Activated CD4-positive, CD25-positive, alpha-beta regulatory T cell treated with anti-CD3 and anti-CD28 coated beads, Interleukin-2, amount 50 U/mL, for 72 hours (primary cell): ENCODE measurements around the gene CNOT8.
"Not testable (repeated sequence)": the region's sequence is repeated elsewhere in the genome, so short reads cannot be mapped to it uniquely, and the experiment has no call there.

Experiments
- DNase-seq: peaks from one replicate; pipeline ENCODE4 v3.0.0; 2021

Gene CNOT8

DNA sequence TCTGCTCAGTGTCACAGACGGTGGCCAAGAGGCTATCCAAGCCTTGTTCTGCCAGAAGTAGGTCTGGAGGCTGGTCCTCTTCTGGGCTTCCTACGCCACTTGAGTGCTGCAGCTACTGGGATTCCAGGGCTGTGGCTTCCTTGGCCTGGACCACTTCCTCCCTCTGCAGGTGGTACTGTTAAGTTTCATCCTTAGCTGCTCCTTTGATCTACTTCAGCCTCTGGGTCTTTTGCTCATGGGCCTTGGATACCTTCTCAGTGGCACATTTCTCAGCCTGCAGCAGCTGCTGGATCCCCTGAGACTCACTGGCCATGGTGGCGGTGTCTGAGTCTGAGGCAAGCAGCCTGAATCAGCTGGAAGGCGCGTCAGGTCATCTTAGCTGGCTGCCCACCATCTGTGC is 10.3 kb downstream of the CNOT8 start:
- DNase-seq = no peak

DNA sequence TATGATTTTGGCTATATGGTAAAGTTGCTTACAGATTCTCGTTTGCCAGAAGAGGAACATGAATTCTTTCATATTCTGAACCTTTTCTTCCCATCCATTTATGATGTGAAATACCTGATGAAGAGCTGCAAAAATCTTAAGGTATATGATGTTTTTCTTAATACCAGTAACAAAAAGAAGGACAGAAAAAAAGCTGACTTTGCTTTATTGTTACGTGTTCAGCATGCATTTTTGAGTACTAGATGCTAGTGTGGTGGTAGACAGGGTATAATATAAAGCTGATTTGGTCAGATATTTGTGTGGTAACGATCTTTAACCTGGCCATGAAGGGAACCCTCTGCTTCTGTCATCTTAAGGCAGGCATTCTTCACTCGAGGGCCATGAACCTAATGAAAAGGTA is 13.3 kb downstream of the CNOT8 start:
- DNase-seq = no peak

DNA sequence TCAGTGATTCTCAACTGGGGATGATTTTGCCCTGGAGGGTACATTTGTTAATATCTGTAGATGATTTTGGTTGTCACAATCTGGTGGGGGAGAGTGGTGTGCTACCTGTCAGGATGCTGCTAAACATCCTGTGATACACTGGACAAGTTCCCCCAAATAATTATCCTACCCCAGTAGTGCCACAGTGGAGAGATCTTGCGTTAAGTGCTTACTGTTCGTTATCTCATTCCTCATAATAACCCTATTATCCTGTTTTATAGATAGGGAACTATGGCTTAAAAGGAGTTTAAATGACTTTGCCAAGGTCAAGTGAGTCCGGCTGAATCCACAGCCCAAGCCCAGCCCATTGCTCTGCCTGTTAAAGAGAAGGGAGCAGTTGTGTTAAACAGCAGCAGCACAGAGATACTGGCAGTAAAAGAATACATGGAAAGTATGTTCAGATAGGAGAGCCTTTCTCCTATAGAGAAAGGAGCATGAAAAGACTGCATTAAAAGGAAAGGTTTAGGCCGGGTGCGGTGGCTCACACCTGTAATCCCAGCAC is 15.4 kb downstream of the CNOT8 start:
- no peak for DNase-seq

DNA sequence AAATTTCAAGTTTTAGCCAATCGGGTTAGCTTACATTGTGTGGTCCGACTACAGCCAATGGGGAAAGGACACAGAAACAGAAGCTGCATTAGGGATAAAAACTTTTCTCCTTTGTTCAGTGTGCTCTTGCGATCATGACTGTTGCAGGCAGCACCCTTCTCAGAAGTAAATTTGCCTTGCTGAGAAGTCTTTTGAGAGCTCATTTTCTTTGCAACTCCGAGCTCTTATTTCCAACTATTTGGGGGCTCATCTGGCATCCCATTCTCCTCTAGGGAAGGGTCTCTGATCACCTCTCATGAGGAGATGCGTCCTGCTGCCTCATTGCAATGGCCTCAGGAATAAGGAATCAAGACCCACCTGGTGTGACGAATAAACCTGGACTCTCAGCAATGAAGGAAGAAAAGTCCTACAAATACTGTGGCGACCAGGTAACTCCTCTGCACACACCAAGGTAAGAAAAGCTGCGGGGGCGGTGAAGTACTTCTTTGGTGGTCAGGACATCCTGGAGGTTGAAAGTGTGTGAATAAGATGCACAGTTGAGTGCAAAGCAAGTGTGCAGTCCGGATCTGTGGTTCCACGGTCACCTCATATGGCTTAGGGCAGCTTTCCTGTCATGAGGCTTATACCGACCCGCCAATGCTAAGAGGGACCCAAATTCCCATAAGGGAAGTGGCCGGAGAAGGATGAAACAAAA is 20.4 kb downstream of the CNOT8 start:
- no peak for DNase-seq

DNA sequence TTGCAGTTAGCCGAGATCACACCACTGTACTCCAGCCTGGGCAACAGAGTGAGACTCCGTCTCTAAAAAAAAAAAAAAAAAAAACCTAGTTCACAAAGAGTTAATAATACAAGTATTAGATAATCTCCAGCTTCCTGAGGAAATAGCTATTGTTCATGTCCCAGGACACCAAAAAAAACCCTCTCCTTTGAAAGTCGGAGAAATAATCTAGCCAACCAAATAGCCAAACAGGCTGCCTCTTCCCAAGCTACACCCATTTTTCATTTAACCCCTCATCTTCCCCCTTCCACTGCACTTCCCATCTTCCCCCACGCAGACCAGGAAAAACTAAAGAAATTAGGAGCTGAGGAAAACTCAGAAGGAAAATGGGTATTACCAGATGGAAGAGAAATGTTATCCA is 23.6 kb downstream of the CNOT8 start:
- no peak for DNase-seq

DNA sequence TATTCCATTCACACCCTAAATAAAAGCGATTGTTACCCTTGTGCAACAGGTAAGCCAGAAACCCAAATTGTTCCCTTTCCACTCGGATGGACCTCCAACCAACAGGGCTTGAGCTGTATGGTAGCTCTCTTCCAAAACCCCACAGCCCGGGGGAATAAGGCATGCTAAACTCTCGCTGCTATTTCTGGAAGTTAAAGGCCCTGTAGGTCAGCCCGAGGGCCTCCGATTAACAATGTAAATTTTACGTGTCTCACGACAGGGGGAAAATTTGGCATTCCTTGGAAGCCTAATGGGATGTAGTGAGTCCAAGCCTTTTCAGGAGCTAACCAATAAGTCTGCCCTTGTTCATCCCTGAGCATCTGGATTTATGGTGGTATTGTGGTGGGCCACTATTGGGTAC is 26.0 kb downstream of the CNOT8 start:
- DNase-seq = no peak

DNA sequence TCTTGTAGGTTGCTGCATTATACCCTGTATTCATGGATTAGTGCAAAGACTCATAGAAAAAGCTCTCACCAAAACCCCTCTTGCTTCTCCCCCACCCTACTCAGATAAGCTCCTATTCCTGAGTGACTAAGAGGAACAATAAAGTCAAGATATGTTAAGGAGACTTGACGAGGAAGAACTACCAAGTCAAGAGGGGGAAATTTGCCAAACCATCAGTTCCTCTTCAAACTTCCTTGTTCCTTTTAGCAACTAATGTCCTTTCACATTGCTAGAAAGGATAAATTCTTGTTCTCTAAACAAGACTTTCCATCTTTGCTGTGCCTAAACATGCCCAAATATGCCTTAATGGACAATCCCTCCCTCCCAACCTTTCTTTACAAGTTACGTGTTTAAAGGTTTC is 27.0 kb downstream of the CNOT8 start:
- DNase-seq = no peak

DNA sequence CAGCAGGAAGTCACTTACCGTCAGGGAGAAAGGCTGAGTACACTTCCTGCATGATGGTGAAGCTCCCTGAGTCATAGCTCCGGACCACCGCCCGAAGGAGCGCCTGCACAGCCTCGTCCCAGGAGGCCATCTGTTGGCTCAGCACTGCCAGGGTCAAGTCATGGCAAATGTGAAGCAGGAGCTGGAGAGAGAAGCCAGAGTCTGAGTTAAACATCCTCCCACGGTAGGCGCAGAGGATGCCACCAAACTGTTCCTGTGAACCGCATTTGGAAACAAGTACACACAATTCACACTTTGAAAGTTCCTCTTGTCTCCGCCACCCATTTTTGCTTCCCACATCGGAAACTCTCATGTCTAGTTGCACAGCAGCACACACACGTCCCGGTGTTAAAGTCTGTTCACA is 33.9 kb downstream of the CNOT8 start:
- DNase-seq = no peak

DNA sequence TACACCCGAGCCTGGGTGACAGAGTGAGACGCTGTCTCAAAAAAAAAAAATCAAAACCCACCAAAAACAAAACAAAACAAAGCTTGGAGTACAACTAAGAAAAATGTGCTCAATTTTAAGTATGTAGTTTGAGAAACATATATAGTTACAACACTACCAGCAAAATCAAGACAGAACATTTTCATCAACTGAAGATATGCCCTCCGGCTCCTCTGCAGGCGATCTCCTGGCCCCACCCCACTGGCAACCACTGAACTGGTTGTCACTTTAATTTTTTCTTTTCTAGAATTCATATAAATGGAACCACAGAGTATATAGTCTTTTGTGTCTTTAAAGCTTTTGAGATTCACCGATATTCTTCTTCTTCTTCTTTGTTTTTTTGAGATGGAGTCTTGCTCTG is 35.0 kb downstream of the CNOT8 start:
- DNase-seq = no peak

DNA sequence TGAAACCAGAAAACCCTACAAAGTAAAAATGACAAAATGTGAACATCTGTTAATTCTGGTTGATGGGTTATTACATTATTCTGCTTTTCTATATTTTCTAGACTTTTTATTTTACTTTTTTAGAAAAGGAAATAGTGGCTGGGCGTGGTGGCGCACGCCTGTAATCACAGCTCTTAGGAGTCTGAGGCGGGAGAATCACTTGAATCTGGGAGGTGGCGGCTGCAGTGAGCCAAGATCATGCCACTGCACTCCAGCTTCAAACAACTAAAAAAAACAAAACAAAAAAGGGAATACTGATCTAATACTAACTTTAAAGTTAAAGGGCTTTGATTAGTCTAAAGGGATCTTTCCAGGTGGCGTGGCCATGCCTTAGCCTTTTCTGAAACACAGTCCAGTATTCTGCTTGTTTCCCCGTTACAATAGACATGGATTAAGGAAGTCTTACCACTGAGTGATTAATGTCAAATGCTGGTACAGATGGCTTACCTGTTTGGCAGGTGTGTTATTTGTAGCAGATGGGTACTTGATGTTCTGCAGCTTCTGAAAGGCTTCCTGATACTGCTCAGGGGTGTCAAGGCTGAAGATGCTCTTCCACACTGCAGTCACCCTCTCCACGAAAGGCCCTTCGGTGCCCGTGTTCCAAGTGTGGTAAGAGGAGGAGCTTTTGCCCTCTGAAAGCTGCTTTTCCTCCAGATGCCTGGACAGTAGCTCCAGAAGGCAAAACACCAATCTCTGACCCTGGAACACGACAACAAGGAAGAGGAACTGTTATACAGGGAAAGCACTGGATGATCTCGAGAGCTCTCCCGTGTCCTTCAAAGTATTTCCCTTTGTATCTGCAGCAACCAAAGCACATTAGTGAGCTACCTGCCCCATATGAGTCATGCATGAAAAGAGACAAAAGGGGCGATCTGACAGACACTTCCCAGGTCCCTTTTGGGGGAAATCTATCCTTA is 37.5 kb downstream of the CNOT8 start:
- DNase-seq = no peak

DNA sequence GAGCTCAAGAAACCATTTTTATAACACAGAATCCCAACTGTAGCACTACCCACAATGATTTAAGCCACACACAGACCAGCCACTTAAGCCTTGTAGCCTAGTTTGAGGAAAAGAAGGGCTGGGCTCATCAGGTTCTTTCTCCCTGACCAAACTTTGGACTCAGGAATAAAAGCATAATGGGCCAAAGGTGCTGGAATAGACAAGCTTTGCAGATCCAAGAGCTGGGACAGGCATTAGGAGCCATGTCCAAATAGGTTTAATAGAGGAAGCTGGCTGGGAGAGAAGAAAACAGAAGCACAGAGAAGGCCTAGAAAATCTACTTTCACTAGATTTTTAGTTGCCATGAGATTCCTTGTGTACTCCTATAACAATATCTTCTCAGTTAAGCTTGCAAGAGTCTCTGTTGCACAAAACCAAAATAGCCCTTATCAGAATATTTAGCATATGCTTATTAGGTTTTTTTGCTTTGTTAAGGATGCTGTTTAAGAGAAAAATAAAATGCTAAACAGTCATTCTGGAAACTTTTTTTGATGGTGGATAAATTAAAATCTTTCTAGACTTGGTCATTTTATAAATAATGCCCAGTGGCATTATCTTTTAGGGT is 38.2 kb downstream of the CNOT8 start:
- DNase-seq = no peak

DNA sequence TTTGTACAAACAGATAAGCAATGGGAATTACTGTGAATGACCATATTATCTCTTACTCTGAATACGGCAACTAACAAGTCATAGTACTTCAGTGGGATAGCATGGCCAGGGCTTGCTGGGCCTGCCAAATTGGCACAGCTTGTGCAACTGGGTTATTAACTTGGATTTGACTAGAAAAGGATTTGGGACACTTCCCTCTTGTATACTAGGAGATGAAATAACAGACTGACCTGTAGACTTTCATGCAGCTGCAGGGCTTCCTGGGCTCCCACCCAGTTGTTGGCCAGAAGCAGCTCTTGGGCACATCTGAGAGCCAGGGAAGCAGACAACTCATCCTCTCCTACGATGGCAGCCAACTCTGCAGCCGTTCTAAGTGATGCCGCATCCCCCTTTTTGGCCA is 39.8 kb downstream of the CNOT8 start:
- no peak for DNase-seq

DNA sequence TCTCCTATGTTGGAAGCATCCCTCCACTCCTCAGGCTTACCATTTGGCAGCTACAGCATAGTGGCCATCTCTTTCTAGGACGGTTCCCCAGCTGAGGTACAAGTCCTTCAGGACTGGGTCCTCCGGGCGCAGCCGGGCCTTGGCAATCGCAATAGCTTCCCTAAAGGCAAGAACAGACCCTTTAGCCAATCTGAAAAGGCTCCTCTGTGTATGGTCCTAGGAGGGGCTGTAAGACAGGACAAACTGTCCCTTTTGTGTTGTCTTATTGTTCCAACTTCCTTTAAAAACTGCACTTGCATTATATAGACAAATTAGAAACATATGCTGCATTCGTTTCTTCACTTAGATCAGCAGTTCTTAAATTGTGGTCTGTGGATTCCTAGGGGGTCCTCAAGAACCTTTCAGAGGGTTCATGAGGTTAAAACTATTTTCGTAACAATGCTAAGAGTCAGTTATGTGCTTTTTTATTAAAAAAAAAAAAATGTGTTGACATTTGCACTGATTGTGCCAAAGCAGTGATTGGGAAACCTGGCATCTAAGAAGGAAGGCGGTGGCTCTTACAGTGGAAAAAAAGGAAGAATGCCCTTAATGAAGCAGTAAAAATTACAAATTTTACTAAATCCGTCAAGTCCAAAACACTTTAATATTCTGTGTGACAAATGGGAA is 40.9 kb downstream of the CNOT8 start:
- no peak for DNase-seq

DNA sequence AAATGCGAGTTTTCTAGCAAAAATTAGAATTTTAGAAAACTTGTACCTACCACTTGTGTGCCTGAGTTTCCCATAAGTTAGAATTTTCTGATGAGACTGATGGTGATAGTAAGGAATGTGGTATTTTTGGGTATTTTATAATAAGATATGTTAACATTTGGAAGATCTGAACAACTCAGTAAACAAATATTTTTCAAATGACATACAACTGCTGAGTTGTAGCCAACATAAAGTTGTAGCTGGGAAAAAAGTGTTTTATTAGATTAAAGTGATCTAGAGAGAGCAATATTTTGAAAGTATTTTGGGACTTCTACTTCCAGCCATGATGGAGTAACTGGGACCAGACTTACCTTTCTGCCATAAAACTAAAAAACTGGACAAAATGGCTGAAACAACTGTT is 41.6 kb downstream of the CNOT8 start:
- DNase-seq = no peak

DNA sequence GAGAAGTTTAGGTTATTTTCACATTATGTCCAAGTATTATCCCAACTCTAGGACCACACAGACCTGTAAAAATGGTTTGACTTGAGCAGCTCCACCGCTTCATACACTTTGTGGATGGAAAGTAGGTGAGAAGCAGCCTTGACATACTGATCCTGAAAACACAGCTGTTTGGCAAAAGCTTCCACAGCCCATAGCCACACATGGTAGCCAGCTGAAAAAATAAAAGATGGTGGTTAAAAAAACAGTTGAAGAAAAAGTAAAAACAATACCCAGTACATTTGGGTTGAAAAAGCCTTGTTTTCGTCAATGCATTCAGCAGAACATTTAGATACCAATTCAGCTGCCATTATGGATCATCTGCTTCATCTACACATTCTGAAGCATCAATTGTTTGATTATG is 42.8 kb downstream of the CNOT8 start:
- no peak for DNase-seq

DNA sequence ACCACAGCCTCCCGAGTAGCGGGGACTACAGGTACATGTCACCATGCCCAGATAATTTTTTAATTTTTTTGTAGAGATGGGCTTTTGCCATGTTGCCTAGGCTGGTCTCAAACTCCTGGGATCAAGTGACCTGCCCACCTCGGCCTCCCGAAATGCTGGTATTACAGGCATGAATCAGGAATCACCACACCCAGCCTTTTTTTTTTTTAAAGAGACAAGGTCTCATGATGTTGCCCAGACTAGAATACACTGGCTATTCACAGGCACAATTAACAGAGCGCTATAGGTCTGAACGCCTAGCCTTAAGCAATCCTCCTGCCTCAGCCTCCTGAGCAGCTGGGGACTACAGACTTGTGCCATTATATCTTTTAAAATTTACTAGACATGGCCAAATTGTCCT is 43.5 kb downstream of the CNOT8 start:
- no peak for DNase-seq

DNA sequence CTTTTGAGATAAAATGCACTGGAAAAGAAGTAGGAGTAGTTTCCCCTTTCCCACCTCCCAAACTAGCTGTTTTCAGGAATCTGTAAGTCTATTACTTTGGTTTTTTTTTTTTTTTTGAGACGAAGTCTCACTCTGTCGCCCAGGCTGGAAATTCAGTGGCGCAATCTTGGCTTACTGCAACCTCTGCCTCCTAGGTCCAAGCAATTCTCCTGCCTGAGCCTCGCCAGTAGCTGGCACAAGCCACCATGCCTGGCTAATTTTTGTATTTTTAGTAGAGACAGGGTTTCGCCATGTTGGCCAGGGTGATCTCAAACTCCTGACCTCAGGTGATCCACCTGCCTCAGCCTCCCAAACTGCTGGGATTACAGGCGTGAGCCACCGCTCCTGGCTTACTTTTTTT is 47.2 kb downstream of the CNOT8 start:
- not testable (repeated sequence) for DNase-seq

DNA sequence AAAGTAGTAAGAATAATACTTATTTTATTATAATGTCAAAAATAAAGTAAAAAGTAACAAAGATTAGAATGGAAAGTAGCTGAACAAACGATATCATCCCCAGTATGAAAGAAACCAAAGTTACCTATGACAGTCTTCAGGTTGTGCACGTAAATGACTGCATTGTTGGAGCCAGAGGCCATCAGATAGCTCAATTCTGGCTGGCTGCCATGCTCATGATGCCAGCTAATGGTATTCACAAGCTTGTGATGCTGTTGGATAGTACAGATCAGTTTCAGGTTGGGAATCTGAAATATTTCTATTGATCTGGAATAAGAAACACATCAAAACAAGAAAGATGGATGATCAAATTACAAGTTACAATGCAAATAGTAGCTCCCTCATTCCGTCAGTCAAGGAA is 58.4 kb downstream of the CNOT8 start:
- DNase-seq = no peak

DNA sequence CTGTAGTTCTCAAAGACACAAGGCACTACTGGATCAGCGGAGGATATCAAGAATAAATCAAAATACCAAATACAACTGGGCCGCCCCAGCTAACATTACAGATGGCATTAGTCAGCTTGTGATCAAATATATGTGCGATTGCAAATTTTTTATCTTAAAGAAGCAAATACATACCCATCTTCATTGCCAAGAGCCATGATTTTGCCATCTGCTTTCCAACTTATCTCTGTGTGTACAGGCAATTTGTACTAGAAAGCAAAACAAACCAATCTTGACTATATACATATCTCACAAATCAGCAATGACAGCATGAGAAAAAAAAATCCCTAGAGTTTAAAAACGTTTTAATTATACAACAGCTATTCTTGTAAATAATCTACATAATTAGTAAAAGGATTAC is 59.3 kb downstream of the CNOT8 start:
- DNase-seq = no peak

DNA sequence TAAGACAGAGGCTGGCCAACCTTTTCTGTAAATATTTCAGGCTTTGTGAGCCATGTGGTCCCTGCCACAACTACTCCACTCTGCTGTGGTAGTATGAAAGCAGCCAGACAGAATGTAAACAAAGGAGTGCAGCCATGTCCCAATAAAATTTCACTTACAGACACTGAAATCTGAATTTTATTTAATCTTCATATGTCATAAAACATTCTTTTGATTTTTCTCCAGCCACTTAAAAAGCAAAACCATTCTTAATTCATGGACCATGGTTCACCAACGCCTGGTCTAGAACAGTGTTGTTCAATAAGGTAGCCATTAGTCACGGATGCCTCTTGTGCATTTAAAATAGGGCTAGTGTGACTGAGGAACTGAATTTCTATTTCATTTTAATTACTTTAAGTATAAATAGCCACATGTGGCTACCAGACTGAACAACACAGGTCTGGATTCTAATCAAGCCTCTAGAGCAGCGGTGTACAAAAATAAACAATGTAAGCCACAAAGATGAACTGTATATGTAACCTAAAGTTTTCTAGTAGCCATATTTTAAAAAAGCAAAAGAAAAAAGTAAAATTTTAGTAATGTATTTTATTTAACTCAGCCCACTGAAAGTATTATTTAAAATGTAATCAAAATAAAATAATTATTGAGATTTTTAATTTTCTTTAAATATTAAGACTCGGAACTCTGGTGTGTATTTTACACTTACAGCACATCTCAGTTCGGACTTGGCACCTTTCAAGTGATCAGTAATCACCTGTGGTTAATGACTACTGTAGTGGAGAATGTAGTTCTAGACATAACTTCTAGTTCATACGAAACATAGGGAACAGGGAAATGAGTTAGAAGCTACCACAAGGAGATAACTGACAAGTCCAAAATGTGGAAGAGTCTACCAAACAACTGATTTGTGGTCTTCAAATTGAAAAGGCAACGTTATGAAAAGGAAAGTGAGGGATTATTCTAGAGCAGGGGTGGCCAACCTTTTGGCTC is 65.3 kb downstream of the CNOT8 start:
- no peak for DNase-seq
